Measurements from ENCODE around the gene RREB1.

- TF ChIP-seq CTCF (IDR thresholded peaks at IDR 0.05; ENCODE audit: extremely low read depth in 1 of 2, insufficient read depth in 1 of 2, low read depth in 1 of 2, low read length in 2 of 2) (peak; percentile 12 to 42), POLR2AphosphoS5 (IDR thresholded peaks at IDR 0.05; ENCODE audit: insufficient read depth, low read depth, low read length) (no peak)
These were observed 796 bp upstream of the RREB1 start for GRCh38 chr6:7106752-7107577.

Measured in endothelial cell of umbilical vein (primary cell).